GM19452 (cell line): Measurements from ENCODE around the gene FNDC5.
"Not testable (repeated sequence)": the region's sequence is repeated elsewhere in the genome, so short reads cannot be mapped to it uniquely, and the experiment has no call there.

Experiments
- ATAC-seq: cut with Tn5 transposase; IDR thresholded peaks from one replicate; pipeline ENCODE4 v1.9.1; 2021; ENCODE audit not compliant: unreplicated experiment

FNDC5 gene

GRCh38 chr1:32870615-32871363 lies at the start of gene FNDC5:
TSS of gene FNDC5 (minus strand) at chr1:32870912.
- no peak for ATAC-seq

- ATAC-seq, result no peak
Measured at GRCh38 chr1:32919811-32920733, 49.4 kb upstream of the FNDC5 start.

DNA sequence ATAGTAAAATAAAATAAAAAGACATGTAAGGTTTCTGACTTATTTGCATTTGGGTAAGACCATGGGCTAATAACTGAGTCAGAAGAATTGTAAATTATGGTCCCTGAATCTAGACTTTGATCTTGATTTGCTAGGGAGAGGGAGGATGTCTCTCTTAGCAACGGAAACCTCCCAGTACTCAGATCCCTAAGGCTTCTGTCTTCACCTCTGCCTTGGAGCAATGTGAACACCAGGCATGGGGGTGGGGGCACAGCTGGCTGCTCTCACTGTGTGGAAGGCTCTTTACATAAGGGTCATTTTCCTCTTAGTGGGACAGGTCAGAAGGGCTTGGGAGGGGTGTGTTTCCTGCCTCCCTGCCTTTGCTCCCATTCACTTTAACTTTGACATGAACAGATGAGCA lies 47.5 kb upstream of the FNDC5 start:
- no peak for ATAC-seq

- ATAC-seq, result no peak
Measured at GRCh38 chr1:32917521-32917920, 46.8 kb upstream of the FNDC5 start.

- ATAC-seq, result no peak
Measured at GRCh38 chr1:32915766-32916706, 45.3 kb upstream of the FNDC5 start.

GRCh38 chr1:32910319-32910718 lies 39.6 kb upstream of the FNDC5 start:
- ATAC-seq, result no peak

- no peak for ATAC-seq
Measured at GRCh38 chr1:32907435-32907834, 36.7 kb upstream of the FNDC5 start.

DNA sequence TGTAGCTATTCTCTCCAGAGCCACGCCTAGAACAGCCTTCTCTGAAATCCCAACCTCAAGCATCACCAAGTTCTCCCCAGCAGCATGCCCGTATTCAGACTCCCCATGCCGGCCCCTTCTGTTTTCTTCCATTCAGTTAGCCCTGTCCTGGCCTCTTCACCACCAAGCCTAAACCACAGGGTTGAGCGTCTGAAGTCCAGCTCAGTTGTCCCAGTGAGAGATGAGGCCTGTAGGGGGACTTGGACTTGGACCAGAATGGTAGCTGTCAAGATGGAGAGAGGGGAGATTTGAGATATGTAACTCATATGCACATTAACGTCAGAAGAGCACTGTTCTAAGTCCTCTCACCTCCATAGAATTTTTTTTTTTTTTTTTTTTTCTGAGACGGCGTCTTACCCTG lies 35.9 kb upstream of the FNDC5 start:
- no peak for ATAC-seq

DNA sequence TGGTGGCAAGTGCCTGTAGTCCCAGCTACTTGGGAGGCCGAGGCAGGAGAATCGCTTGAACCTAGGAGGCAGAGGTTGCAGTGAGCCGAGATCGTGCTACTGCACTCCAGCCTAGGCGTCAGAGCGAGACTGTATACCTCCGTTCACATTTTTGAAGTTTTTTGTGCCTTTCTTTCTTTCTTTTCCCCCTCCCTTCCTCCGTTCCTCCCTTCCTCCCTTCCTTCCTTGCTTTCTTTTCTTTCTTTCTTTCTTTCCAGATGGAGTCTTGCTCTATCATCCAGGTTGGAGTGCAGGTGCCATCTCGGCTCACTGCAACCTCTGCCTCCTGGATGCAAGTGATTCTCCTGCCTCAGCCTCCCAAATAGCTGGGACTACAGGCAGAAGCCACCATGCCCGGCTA lies 34.9 kb upstream of the FNDC5 start:
- ATAC-seq, result not testable (repeated sequence)

DNA sequence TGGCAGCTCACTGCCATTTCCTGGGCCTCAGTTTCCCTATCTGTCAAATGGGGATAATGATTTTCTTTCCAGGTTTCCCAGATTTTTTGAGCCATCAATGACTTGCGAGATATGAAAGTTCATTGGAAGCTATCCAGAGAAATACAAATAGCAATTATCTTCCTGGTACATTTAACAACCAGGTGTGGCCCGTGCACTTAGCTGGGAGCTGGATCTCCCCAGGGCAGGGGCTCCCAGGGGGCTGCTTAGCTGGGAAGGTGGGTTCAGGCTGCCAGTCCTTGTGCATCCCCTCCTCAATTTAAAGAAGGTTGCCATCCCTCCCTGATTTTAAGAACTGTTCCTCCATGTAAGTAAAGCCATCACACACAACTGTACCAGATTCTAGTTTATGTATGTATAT lies 34.1 kb upstream of the FNDC5 start:
- ATAC-seq, result no peak

DNA sequence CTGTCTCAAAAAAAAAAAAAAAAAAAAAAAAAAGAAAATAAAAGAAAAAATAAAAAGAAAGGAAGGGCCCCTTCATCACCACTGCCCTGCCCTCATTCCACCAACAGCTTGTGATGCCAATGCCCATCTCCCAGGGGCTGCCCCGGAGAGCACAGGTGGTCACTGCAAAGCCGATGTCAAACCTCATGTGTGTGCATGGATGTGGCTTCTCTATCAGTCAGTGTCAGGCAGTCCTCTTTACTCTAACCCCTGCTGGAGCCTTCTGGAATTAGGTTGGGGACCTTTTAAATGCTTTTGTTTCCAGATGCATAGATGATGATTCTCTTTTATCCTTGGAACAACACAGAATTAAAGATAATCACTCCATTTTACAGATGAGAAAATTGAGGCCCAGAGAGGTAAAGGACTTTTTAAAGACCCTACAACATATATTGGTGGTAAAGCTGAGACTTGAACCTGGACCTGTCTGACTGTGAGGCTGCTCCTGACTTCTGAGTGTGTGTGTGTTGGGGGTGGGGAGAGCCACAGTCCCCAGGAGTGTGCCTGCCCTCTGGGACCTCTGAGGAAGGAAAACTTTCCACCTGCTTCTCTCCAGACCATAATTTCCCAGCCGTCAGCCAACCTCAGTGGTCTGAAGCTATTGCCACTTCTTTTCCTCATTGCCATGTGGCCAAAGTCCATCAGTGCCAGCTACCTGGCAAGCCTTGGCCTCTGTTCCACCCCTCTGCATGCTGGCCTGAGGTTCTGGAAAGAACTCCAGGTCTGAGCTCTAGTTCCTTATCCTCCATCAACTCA lies 33.5 kb upstream of the FNDC5 start:
- ATAC-seq, result no peak

DNA sequence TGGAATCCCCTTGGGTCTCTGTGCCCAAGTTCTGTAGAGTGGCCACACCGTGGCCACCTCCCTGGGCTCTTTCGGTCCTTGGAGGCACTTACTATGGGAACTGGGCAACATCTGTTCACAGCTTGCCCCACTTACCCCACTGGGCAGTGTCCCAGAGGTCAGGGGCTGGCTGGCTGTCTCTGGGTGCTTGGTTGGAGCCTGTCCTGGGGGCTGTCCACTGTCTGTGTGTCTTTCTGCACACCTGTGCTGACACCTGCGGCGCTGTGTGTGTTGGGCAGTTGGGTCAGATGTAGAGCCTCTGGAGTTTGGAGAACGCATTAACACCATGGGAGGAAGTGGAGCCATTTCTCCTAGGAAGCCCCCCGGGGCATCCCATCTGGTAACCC lies 31.8 kb upstream of the FNDC5 start:
- no peak for ATAC-seq

DNA sequence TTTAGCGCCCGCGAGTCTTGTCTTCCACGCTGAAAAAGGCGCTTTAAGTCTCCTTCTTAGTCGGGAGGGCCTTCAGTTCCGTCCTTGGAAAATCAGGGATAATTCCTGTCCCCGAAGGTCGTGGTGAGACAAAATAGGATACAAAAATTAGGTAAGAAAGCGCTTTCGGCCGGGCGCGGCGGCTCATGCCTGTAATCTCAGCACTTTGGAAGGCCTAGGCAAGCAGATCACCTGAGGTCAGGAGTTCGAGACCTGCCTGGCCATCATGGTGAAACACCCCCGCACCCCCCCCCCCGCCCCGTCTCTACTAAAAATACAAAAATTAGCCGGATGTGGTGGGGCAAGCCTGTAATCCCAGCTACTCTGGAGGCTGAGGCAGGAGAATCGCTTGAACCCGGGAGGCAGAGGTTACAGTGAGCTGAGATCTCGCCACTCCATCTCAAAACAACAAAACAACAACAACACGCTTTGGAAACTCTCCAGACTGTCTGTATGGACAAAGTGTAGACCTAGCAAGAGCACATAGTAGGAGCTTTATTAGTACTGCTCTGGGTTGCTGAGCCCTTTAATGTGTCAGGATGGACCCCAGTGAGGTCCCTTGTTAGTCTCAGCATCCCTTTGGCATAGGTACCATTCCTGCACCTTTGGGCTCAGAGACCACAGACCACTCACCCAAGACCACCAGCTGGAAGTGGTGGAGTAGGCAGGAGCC lies 31.3 kb upstream of the FNDC5 start:
- ATAC-seq, result no peak

DNA sequence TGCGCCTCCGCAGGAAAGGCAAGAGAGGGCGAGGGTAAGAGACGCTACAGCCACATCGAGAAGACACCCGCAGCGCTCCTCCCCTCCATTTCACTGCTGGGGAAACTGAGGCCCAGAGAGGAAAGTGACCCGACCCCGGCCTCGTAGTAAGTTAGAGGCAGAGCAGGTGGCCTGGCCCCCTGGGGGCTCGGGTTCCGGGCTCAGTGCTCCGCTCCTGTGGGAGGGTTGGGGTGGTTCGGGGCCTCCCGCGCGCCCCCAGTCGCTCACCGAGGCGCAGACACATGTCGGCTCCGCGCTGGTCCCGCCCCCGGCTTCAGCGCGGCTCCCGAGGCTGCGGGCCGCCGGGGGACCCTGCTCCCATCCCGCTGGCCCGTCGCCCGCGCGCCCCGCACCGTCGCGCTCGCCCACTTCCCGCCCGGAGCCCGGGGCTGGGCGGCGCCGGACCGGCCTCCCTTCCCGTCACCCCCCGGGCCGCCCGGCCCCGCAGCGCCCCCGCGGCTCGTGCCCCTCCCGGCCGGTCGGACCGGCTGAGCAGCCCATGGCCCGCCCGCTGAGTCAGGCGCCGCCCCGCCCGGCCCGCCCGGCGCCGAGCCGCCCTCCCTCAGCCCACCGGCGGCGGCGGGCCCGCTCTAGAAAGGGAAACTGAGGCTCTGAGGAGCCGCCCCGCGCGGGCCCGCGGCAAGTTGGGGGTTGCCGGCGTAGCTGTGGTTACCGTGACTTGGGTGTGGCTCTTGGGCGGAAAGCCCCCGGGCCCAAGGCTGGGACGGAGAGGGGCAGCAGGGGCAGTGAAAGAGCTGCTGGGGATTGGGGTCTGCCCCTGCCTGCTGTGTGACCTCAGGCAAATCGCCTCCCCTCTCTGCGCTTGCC lies 30.5 kb upstream of the FNDC5 start, which contains the start of gene TMEM54:
TMEM54 (minus strand) TSS at position 434 of the 867 bp plus-strand sequence; CDS start at position 283, 151 bp downstream.
- no peak for ATAC-seq

DNA sequence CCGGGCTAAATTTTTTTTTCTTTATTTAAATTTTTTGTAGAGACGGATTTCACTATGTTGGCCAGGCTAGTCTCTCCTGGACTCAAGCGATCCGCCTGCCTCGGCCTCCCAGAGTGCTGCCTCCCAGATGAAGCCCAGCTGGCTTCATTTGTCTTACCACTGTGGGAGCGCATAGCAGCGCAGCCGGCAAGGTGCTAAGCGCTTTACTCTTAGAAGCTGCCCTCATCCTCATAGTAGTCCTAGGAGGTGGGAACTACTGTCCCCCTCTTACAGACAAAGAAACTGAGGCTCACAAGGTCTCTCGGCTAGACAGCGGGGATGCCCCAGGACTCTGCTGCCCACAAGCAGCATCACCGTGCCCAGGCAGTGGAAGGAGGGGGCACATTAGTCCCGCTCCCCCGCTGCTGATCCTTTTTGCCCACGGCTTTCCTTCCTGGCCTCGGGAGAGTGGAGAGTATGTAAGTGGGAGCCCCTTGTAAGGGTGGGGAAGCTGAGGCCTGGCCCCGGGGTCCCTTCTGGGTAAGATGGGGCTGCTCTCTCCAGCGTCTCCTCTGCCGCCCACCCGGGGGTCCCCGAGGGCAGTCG lies 29.8 kb upstream of the FNDC5 start:
- no peak for ATAC-seq

GRCh38 chr1:32899586-32900296 lies 29.0 kb upstream of the FNDC5 start:
- no peak for ATAC-seq

DNA sequence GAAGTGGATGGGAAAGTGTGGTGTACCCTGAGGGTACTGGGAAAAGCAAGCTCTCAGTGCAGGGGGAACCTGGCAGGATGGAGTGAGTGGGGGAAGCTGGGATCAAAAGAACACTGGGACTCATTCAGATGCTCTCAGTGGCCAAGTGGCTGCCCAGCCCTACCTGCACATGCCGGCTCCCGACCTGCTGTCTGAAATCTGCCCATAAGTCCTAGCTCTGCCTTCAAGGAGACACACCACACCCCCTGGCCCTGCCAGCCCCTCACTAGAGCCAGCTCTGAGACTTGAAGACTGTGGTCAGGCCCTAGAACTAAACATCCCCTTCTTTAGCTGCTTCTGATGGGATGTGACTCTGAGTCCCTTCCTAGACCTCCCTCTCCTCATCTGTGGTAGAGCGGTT lies 28.2 kb upstream of the FNDC5 start:
- ATAC-seq, result no peak

DNA sequence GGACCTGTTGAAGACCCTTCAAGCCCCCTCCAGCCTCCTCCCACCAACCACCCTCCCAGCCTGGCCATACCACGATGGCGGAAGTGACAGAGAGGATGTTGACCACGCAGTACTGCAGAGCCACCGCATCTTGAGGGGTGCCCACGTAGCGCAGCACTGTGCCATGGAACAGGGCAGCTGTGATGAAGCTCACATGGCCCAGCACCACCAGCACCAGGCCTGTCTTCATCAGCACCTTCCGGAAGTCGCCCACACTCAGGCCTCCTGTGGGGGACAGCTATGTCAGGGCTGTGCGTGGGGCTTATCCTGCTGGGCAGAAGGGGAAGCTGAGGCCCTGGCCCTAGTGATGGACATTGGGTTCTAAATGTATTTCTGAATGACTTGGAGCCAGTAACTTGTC lies 27.3 kb upstream of the FNDC5 start:
- ATAC-seq, result no peak
